Panc1 (cell line): ENCODE data around the gene ANKRD53. TPM values are rescaled to one million over a fixed set of nuclear protein-coding genes. Genes with fewer than 3 reads are reported as not detected.

Source experiments
- ATAC-seq: fragments of 200-7000 bp; cut with Tn5 transposase; 2 replicates; pipeline ENCODE4 v1.9.1; 2020; ENCODE audit warnings: mild to moderate bottlenecking, moderate library complexity
- BruUV-seq: library from RNA; stranded (reverse); fragments of 400-500 nt; replicated peaks from 2 replicates; lab custom pipeline; 2021; lab: Mats Ljungman, UMichigan
- CTCF ChIA-PET: fragments of 300-600 bp; sonication (Branson Sonifier 250); formaldehyde crosslinking; loops from one replicate; lab custom pipeline; 2022; ENCODE audit warnings: antibody characterized with exemption; lab: Charles Lee
- POLR2A ChIA-PET: fragments of 300-600 bp; sonication (Branson Sonifier 250); formaldehyde crosslinking; loops from one replicate; lab custom pipeline; 2022; ENCODE audit warnings: antibody characterized with exemption; lab: Charles Lee
- DNase-seq: peaks from one replicate; pipeline ENCODE4 v3.0.0-alpha.2; 2010; ENCODE audit warnings: low read depth, low spot score
- H3K27ac ChIP-seq: 2 replicates; pipeline ENCODE4 v1.5.1; 2011; ENCODE audit warnings: mild to moderate bottlenecking, low read length, inconsistent platforms
- H3K27me3 ChIP-seq: fragments of 200-500 bp; sonication (Bioruptor generic); 2 replicates; pipeline ENCODE4 v1.6.0; 2014; ENCODE audit warnings: low read length, inconsistent platforms; ENCODE audit not compliant: control insufficient read depth, insufficient read depth
- H3K36me3 ChIP-seq: fragments of 200-500 bp; sonication (Bioruptor generic); 2 replicates; pipeline ENCODE4 v1.5.1; 2014; ENCODE audit warnings: inconsistent platforms, mild to moderate bottlenecking, low read length, moderate library complexity; ENCODE audit not compliant: control insufficient read depth, insufficient read depth
- H3K4me1 ChIP-seq: 2 replicates; pipeline ENCODE4 v1.5.1; 2011; ENCODE audit warnings: inconsistent platforms, mild to moderate bottlenecking, low read length, moderate library complexity; ENCODE audit not compliant: control insufficient read depth, insufficient read depth
- H3K4me3 ChIP-seq, 2 experiments: 2 replicates each; pipeline ENCODE4 v1.5.1; 2011 to 2012; ENCODE audit warnings: low read depth in 2 of 2, low read length in 2 of 2, mild to moderate bottlenecking in 2 of 2, inconsistent platforms in 1 of 2, moderate library complexity in 1 of 2
- H3K9me3 ChIP-seq: fragments of 200-500 bp; sonication (Bioruptor generic); 2 replicates; pipeline ENCODE4 v1.5.1; 2014; ENCODE audit warnings: low read depth, mild to moderate bottlenecking, inconsistent platforms, low read length, moderate library complexity; ENCODE audit not compliant: control insufficient read depth, insufficient read depth
- CTCF ChIP-seq: fragments of 450-650 bp; IDR thresholded peaks from 2 replicates; pipeline ENCODE4 v1.5.1; 2017; ENCODE audit warnings: mild to moderate bottlenecking
- POLR2AphosphoS5 ChIP-seq: IDR thresholded peaks from 2 replicates; pipeline ENCODE4 v1.6.1; 2012; ENCODE audit warnings: mild to moderate bottlenecking, low read depth, low read length, moderate library complexity
- REST ChIP-seq, 2 experiments: IDR thresholded peaks; 2 replicates each; pipeline ENCODE4 v1.6.1; 2011 to 2012; ENCODE audit warnings: low read depth in 2 of 2, control low read depth in 1 of 2, low read length in 1 of 2, mild to moderate bottlenecking in 1 of 2, moderate library complexity in 1 of 2; ENCODE audit not compliant: insufficient read depth in 1 of 2
- SIN3A ChIP-seq: IDR thresholded peaks from 2 replicates; pipeline ENCODE4 v1.6.1; 2012; ENCODE audit warnings: low read depth, mild to moderate bottlenecking, low read length, moderate library complexity, borderline replicate concordance; ENCODE audit not compliant: insufficient read depth
- TCF7L2 ChIP-seq: IDR thresholded peaks from 2 replicates; pipeline ENCODE4 v1.6.1; 2011; ENCODE audit warnings: mild to moderate bottlenecking, low read depth, low read length, inconsistent platforms
- in situ Hi-C: cut with HindIII; loops from 2 replicates; pipeline ENCODE4 v1.10.0; 2016; ENCODE audit warnings: low sequenced_read_pairs, low pct_unique_long_range_greater_than_20kb
- intact Hi-C: fragments of 100-400 bp; cut with micrococcal nuclease; formaldehyde crosslinking; loops from one replicate; pipeline ENCODE4 v1.10.0; 2022; ENCODE audit not compliant: unreplicated experiment
- total RNA-seq: library from RNA; stranded (reverse); gene quantifications from one replicate; pipeline ENCODE4 v1.2.1, GENCODE V29; 2021; ENCODE audit not compliant: unreplicated experiment

Gene ANKRD53
- total RNA-seq, 1 experiment from 2014 or later: not detected

GRCh38 chr2:70966681-70967080, 11.7 kb upstream of the ANKRD53 start:
- H3K4me3 ChIP-seq: no peak overlapping the region
- CTCF ChIA-PET: interaction anchor here (0.7 kb wide), 1 partner anchor 31 kb away, joined by 4 read pairs; no protein-coding TSS in a partner anchor

GRCh38 chr2:70967189-70967588, 11.2 kb upstream of the ANKRD53 start:
- no peaks in the 10 kb centered on the region for H3K9me3 ChIP-seq
- ATAC-seq (no peak), DNase-seq (no peak)
- CTCF ChIA-PET: no interaction called here
- H3K27me3 ChIP-seq: peaks cover 10% of the 10 kb centered on the region
- no peak overlapping the region for H3K4me3 ChIP-seq
- POLR2A ChIA-PET: no interaction called here
- BruUV-seq: no TSS peak
- intact Hi-C loops: no loop called here
- no peaks in the 10 kb centered on the region for H3K4me1 ChIP-seq
- in situ Hi-C loops: no loop called here
- no peaks in the 10 kb centered on the region for H3K36me3 ChIP-seq
- TF ChIP-seq REST (IDR thresholded peaks at IDR 0.05; ENCODE audit: insufficient read depth in 1 of 2, low read depth in 2 of 2, low read length in 1 of 2): no peak
- no peak for TF ChIP-seq POLR2AphosphoS5
- TF ChIP-seq TCF7L2: no peak
- TF ChIP-seq CTCF: no peak
- no peak for TF ChIP-seq SIN3A
- no peak overlapping the region for H3K27ac ChIP-seq

More at GRCh38 chr2:70966681-70967080, 11.7 kb upstream of the ANKRD53 start:
- in situ Hi-C loops (no loop called here), intact Hi-C loops (no loop called here)
- Histone ChIP-seq H3K27ac (no peak overlapping the region), H3K27me3 (peaks cover 7% of the 10 kb centered on the region), H3K9me3 (no peaks in the 10 kb centered on the region), H3K4me1 (no peaks in the 10 kb centered on the region), H3K36me3 (no peaks in the 10 kb centered on the region)
- POLR2A ChIA-PET: no interaction called here
- DNase-seq: no peak
- TF ChIP-seq REST (IDR thresholded peaks at IDR 0.05; ENCODE audit: insufficient read depth in 1 of 2, low read depth in 2 of 2, low read length in 1 of 2) (no peak), TCF7L2 (no peak), SIN3A (no peak), CTCF (no peak), POLR2AphosphoS5 (no peak)
- no peak for ATAC-seq
- no TSS peak for BruUV-seq
